ENCODE measurements around the gene RBMS2.
"Not testable (repeated sequence)": the region's sequence is repeated elsewhere in the genome, so short reads cannot be mapped to it uniquely, and the experiment has no call there.

RBMS2 gene

DNA sequence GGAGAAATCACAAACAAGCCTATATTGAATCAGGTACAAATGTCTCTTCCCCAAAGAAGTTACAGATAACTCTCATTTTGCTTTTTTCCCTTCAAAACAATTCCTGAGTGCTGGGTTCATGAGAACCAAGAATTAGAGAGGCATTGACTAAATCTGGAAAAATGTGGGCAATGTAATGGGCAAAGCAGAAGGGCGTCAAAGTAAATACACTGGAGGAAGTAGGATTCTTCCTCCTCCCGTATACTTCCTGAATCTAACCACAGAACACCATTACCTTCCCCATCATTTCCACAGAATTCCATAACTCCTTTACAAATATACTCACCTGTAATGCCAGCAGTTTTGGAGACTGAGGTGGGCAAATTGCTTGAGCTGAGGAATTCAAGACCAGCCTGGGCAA is 3.0 kb upstream of the RBMS2 start:
- no peak for DNase-seq

DNA sequence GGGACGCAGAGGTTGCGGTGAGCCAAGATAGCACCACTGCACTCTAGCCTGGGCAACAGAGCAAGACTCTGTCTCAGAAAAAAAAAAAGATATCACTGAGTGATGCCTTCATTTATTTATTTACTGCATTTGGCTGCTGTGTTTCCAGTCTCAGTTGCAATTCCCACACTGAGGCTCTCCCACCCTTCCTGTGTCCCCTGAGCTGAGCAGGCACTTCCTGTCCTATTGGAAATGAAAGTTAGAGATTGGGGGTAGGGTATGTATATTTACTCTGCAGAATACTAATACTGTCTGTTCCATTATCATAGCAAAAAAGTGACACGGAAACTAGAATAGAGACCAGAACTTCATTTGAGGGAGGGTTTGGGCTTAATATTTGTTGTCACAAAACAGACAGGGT is 1.6 kb upstream of the RBMS2 start:
- DNase-seq: no peak

DNA sequence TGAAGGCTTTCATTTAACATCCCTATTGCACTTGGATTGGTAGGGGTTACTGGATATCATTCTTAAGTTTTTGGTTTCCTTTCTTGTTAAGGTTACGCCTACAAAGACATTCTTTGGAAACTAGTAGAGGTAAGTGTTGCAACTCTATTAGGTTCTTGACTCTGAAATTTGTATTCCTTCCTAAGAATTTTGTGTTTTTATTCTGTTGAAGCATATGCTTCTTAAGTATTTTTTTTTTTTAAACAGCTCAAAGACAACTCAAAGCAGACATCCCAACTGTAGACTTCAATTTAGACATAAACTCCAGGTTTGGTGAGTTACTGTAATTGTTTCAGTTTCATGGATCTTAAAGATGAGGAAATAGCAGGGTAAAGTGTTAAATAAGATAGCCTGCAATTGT is 1.1 kb upstream of the RBMS2 start:
- DNase-seq: no peak

DNA sequence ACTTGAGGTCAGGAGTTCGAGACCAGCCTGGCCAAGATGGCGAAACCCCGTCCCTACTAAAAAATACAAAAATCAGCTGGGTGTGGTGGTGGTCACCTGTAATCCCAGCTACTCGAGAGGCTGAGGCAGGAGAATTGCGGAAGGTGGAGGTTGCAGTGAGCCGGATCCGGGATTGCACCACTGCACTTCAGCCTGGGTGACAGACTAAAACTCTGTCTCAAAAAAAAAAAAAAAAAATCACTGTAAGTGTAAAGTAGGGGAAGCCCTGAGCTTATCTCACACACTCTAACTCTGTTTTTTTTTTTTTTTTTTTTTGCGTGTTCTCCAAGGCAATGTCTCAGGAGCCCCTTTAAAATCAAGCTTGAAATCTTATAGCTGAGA is 421 bp upstream of the RBMS2 start:
- peak; percentile 27 for DNase-seq

DNA sequence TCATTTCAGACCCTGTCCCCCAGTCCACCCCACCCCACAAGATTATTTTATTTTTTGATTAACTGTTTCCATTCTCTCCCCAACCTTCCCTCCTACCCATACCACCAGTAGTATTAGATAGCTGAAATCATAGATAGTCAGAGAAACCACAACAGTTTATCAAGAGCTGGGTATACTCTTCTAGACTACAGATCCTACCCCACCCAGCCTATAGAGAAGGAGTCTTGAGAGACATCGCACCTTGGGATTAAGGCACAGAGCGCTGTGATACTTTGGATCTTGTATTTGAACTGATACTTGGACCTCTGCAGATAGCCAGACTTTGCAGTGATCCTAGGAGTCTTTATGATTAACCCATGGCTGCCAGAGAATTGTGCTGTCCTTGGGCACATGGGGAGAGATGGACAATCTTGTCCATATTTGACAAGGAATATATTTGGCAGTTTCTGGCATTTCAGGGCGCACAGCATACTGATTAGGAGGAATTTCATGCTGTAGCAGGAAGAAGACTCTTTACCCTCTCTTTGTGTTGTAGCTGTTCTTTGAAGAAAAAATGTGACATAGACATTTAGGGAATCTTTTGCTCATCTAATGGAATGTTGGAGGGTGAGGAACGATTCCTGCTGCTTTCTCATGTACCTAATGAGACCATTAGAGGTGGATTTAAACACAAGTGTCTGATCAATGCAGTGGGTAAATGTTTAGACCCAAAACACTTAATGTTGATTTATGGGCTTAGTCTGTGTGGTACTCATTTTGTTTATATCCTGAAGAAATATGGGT is 982 bp downstream of the RBMS2 start:
- DNase-seq: no peak

DNA sequence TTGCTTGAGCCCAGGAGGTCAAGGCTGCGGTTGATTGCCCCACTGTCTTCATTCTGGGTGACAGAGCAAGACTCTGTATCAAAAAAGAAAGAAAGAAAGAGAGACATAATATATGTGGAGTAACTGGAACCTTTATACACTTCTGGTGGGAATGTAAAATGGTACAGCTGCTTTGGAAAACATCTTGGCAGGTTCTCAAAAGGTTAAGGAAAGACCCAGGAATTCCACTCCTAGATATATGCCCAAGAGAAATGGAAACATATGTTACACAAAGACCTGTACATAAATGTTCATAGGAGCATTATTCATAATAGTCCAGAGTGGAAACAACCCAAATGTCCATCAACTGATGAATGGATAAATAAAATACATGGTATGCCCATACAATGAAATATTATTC is 7.2 kb downstream of the RBMS2 start:
- DNase-seq: no peak

DNA sequence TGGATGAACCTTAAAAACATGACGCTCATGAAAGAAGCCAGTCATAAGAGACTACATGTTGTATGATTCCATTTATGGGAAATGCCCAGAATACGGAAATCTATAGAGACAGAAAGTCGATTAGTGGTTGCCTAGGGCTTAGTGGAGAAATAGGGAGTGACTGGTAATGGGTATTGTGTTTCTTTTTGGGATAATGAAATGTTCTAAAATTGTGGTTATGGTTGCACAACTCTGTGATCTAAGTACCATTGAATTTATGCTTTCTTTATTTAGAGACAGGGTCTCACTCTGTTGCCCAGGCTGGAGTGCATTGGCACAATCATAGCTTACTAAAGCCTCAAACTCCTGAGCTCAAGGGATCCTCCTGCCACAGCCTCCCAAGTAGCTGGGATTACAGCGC is 8.0 kb downstream of the RBMS2 start:
- DNase-seq: no peak

DNA sequence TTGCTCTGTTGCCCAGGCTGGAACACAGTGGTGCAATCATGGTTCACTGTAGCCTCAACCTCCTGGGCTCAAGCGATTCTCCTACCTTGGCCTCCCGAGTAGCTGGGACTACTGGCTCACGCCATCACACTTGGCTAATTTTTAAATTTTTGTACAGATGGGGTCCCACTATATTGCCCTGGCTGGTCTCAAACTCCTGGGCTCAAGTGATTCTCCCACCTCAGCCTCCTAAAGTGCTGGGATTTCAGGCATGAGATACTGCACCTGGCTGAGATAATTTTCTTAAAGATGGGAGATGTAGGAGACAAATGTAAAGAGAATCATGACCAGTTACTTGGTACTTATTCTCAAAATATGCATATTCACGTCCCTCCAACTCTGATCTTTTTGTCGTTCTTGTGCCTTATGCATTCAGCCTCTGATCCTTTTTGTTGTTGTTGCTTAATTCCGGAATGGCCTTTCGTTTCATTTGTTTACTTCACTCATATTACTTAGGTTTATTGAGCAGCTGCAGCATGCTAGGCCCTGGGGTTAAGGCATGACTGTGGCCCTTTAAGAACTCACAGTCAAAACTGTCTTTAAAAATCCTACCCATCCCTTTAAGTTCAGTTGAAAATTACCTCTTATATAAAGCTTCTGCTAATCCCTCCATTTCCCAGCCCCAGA is 8.9 kb downstream of the RBMS2 start:
- DNase-seq: no peak

DNA sequence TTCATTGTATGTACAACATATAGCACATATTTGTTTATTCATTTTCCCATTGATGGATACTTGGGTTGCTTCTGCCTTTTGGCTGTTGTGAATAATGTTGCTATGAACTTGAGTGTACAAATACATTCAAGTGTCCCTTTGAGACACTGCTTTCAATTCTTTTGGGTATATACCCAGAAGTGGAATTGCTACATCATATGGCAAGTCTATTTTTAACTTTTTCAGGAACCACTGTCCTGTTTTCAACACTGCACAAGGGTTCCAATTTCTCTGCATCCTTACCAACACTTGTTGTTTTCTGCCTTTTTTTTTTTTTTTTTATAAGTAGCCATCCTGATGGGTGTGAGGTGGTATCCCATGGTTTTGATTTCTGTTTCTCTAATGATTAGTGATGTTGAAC is 15.9 kb downstream of the RBMS2 start:
- no peak for DNase-seq

DNA sequence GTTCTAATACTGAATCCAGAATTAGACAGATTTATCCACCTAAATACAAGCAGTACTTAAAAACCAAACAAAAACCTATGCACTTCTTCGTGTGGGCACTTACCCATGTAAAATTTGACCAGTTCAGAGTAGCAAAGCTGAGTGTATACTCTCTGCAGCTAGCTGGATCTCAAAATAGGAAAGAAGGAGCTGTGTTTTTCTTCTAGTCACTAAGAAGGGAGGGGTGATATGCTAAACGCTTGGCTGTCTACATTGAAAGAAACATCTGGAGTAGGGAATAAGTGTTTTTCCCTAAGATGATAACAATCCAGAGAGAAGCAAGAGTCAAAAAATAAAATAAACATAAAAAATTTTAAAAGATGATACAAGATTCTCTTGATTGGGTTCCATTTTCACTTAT is 20.0 kb downstream of the RBMS2 start:
- no peak for DNase-seq

DNA sequence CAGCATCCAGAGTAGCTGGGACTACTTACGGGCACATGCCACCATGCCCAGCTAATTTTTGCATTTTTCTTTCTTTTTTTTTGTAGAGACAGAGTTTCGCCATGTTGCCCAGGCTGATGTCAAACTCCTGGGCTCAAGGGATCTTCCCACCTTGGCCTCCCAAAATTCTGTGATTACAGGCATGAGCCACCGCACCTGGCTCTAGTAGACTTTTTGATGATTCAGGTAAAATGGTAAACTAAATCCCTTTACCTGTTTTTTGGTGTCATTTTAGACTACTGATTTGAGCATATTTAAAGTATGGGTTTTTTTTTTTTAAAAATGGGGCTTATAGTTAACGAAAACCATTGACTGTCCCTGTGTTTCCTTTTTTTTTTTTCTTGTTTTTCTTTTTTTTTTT is 20.5 kb downstream of the RBMS2 start:
- no peak for DNase-seq

DNA sequence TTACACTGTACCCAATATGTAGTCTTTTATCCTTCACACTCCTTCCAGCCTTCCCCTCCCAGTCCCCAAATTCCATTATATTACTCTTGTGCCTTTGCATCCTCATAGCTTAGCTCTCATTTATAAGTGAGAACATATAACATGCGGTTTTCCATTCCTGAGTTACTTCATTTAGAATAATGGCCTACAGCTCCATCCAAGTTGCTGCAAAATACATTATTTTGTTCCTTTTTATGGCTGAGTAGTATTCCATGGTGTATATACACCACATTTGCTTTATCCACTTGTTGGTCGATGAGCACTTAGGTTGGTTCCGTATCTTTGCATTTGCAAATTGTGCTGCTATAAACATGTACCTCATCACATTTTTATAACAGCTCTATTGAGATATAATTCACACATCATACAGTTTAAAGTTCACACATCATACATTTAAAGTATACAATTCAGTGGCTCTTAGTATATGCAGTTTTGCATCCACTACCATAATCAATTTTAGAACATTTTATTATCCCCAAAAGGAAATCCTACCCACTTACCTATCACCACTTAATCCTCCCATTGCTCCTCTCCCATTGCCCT is 23.5 kb downstream of the RBMS2 start:
- DNase-seq: no peak

DNA sequence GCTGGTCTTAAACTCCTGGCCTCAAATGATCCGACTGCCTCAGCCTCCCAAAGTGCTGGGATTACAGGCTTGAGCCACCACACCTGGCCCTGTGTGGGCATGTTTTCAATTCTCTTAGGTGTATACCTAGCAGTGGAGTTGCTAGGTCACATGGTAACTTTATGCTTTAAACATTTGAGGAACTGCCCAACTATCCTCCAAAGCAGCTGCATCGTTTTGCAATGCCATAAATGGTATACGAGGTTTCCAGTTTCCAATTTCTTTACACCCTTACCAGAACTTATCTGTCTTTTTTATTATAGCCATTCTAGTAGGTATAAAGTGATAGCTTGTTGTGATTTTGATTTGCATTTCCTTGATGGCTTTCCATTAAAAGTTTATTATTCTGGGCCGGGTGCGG is 25.1 kb downstream of the RBMS2 start:
- no peak for DNase-seq

DNA sequence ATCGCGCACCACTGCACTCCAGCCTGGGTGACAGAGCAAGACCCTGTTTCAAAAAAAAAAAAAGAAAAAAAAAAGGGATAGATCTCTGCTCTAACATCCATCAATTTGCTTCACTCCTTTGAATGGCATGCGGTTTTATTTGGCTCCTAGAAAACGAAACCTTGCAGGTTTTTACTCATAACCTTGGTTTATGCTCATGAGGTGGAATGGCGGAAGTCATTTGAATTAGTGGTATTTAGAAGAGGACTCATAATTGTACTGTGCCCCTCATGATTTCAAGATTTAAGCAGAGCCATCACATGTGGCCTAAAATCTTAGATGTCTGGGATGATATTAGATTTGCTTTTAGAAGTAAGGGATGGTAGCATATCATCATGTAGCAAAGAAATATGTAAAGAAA is 29.4 kb downstream of the RBMS2 start:
- DNase-seq: no peak

DNA sequence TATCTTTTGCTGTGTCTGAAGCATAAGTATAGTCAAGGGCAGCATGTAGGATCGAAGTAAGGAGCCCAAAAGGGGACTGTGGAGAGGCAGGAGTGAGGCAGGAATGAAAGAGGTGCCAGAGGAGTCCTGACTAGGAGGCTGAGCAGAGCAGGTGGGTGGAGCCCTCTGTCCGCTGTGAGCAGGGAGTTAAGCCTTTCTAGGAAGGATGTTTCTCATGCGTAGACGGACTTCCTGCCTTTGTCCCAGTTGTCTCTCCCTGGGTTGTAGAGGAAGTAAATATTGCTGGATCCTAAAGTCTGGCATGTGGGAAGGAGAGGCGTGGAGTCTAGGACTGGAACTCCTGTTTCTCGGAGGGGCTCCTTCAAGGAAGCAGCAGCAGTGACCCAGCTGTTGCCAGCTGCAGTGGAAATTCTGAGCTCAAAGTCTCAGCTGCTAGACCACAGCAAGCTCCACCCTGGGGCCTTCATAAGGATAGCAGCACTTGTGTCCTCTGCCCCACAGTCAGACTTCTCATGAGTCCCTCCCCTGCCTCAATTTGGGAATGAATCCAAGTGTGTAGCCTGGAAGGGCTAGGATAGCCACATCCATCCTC is 44.0 kb downstream of the RBMS2 start:
- peak; percentile 70 for DNase-seq

DNA sequence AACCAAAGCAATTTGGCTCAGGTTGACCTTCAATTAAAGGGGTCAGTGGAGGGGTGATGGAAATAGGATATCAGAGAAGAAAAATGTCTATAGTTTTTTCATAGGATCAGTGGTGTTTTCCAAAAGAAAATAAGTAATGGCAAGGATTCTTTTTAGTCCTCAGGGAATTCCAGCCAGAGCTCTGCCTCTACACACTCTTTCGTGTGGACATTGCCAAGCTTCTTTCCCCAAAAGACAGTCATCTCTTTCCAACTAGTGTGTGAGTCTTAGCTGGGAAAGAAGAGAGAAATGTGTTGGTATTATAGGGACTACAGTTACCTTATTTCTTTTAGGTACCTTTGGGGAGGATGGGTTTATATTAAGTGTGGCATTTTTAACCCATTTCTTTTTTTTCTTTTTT is 46.5 kb downstream of the RBMS2 start:
- DNase-seq: no peak

DNA sequence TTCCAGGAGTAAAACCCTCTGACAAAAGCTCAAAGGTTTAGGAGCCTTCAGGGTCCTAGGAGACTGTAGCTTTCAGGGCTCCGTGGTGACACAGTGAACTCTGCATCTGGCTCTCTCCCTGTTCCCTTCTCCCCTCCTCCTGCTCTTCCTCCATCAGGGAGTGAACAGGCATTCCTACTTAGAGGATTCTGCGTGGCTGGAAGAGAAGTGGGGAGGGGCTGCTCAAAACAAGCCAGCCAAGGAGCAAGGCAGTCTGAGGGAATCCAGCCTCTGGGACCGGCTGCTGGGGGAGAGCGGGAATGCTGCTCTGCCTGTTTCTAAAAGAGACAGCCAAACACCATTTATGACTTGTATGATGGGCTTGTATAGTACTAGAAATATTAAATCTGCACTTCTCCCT is 49.5 kb downstream of the RBMS2 start:
- no peak for DNase-seq

DNA sequence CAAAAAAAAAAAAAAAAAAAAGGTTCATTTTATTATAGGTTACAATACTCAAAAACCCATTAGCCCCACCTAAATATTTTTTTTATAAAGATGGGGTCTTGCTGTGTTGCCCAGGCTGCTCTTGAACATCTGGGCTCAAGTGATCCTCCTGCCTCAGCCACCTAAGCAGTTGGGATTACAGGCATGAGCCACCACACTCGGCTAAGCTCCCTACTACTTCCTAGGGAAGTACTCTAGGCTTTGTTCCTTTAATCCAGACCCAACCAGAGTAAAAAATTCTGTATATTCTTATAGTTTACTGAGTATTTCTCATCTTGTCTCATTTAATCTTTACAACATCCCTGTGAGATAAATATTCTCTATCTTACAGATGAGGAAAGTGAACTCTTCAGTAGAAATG is 50.7 kb downstream of the RBMS2 start:
- no peak for DNase-seq

DNA sequence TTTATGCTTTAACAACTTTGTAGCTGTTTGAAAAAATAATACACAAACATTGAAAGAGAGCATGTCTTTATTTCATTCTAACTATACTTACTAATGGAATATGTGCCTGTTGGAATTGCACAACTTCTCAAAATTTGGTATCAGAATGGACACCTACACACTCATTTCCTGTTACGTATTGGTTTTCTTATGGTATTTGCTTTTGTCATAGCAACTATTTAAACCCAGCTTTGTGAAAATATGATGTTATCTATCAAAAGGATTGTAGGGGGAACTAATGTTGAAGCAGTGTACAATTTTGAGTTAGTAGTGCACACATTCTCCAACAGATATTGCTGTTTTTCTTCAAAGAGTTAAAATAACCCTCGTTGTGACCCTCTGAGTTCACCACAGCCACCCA is 52.6 kb downstream of the RBMS2 start:
- DNase-seq: no peak

DNA sequence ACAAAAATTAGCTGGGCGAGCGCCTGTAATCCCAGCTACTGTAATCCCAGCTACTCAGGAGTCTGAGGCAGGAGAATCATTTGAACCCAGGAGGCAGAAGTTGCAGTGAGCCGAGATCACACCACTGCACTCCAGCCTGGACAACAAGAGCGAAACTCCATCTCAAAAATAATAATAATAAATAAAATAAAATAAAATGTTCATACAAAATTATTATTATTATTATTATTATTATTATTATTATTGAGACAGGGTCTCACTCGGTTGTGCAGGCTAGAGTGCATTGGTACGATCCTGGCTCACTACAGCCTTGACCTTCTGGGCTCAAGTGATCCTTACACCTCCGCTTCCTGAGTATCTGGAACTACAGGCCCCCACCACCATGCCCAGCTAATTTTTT is 55.6 kb downstream of the RBMS2 start:
- not testable (repeated sequence) for DNase-seq

DNA sequence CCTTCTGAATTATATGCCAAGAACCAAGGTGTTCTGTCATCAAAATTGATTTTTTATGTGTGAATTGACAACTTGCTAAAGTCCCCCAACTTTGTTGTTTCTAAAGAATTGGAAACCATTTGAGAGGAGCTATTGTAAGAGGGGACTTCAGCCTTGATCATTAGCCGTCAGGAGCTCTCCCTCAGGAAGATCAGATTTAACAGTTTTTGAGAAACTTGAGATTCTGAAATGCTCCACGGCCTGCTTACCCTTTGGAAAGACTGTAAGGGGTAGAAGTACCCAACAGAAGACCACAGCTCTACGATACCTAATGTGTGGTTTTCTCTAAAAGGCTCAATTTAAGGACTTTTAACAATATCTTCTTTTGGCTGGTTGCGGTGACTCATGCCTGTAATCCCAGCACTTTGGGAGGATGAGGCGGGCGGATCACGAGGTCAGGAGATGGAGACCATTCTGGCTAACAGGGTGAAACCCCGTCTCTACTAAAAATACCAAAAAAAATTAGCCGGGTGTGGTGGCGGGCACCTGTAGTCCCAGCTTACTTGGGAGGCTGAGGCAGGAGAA is 57.4 kb downstream of the RBMS2 start:
- DNase-seq: no peak

DNA sequence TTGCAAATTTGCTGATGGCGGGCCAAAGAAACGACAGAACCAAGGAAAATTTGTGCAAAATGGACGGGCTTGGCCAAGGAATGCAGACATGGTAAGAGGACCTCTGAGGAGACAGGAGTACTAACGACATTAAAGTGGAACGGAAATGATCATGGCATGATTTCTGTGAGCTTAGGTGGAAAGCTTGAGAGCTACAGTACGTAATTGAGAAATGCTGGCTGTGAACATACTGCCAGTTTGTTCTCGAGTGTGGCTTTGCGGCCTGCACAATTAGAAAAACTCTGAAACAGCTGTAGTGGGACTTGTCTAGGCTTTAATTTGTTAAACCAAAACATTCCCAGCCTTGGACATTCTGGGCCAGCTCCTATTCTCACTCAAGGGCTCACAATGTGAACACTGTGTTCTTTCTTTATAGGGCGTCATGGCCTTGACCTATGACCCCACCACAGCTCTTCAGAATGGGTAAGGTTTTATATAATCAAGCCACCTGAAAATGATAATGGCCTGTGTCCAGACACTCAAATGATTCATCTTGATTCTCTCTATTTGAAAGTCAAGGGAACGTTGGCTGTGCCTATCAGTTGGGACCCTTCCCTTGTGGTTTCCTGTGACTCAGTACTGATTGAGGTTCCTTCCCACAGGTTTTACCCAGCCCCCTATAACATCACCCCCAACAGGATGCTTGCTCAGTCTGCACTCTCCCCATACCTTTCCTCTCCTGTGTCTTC is 60.0 kb downstream of the RBMS2 start:
- no peak for DNase-seq

DNA sequence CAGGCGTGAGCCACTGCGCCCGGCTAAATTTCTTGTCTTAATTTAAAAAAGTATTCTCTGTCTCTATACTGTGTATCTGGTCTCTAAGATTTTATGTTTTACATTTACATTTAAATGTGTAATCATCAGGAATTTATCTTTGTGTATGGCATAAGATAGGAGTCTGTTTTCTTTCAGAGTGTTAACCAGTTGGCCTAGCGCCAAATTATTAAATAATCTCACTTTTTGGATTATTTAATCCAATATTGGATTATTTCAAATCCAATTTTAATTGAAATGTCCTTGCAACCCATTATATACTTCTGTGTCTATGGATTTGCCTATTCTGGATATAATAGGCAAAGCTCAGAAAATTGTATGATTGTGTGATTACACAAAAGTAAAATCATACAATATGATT is 63.5 kb downstream of the RBMS2 start:
- no peak for DNase-seq

Data from DMS53 (cell line).